ENCODE data around the gene HCFC2.

DNA sequence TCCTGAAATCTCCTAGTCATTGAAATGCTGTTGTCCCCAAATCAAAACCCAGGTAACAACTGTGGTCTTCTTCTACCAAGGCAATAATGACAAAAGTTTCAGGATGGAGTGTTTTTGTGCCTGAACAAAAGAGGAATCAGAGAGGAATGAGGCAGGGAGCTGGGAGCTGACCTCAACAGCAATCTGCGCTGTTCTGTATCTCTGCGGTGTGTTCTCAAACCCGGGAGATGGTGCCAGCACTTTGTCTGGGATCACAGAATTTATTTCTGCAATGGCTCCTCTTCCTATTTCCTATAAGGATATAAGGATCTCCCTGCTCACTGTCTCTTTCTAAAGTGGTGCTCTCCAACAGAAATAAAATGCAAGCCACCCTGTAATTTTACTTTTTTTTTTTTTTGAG is 13.9 kb upstream of the HCFC2 start:
- TF ChIP-seq, protein P1, sequence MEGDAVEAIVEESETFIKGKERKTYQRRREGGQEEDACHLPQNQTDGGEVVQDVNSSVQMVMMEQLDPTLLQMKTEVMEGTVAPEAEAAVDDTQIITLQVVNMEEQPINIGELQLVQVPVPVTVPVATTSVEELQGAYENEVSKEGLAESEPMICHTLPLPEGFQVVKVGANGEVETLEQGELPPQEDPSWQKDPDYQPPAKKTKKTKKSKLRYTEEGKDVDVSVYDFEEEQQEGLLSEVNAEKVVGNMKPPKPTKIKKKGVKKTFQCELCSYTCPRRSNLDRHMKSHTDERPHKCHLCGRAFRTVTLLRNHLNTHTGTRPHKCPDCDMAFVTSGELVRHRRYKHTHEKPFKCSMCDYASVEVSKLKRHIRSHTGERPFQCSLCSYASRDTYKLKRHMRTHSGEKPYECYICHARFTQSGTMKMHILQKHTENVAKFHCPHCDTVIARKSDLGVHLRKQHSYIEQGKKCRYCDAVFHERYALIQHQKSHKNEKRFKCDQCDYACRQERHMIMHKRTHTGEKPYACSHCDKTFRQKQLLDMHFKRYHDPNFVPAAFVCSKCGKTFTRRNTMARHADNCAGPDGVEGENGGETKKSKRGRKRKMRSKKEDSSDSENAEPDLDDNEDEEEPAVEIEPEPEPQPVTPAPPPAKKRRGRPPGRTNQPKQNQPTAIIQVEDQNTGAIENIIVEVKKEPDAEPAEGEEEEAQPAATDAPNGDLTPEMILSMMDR (IDR thresholded peaks at IDR 0.05), result no peak
- no peak for TF ChIP-seq EP300 (IDR thresholded peaks at IDR 0.05)
- TF ChIP-seq POLR2A (IDR thresholded peaks at IDR 0.05), result no peak

Measured in tibial nerve (tissue), 4 donors.